ENCODE measurements around the gene NOSTRIN.

DNA sequence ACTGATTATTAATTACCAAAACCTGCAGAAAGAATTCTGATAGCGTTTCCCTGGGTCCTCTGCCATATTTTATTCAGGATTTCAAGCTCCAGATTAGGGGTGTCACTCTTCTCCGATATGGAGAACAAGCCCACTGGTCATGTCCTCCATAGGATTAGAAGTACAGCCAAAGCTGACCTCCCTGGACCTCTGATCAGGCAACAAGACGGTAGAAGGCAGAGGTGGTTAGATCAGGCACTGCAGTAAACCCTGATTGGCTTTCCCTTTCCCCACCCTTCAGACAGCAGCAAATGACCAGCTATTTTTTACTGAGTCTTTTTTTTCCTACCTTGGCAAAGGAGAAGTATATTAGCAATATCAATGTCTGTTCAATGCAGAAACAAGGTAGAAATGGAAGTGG lies 50.0 kb downstream of the NOSTRIN start:
- TF ChIP-seq, protein P1, sequence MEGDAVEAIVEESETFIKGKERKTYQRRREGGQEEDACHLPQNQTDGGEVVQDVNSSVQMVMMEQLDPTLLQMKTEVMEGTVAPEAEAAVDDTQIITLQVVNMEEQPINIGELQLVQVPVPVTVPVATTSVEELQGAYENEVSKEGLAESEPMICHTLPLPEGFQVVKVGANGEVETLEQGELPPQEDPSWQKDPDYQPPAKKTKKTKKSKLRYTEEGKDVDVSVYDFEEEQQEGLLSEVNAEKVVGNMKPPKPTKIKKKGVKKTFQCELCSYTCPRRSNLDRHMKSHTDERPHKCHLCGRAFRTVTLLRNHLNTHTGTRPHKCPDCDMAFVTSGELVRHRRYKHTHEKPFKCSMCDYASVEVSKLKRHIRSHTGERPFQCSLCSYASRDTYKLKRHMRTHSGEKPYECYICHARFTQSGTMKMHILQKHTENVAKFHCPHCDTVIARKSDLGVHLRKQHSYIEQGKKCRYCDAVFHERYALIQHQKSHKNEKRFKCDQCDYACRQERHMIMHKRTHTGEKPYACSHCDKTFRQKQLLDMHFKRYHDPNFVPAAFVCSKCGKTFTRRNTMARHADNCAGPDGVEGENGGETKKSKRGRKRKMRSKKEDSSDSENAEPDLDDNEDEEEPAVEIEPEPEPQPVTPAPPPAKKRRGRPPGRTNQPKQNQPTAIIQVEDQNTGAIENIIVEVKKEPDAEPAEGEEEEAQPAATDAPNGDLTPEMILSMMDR (IDR thresholded peaks at IDR 0.05 in 8 of 11, conservative IDR thresholded peaks at IDR 0.05 in 3 of 11) = no peak
- TF ChIP-seq POLR2AphosphoS5 (IDR thresholded peaks at IDR 0.05) = no peak
- TF ChIP-seq POLR2A (IDR thresholded peaks at IDR 0.05) = no peak
